NOMO-1 (cell line): Measurements from ENCODE around the gene PEX26.
"Not testable (repeated sequence)": the region's sequence is repeated elsewhere in the genome, so short reads cannot be mapped to it uniquely, and the experiment has no call there.

ENCODE experiments used
- DNase-seq, 2 experiments: peaks; one replicate each; lab custom pipeline; 2025; ENCODE audit not compliant: unreplicated experiment in 2 of 2; lab: John Stamatoyannopoulos, UW

Gene PEX26

GRCh38 chr22:18070556-18071306 is 7.1 kb upstream of the PEX26 start:
- no peak for DNase-seq

GRCh38 chr22:18071307-18071967 is 6.4 kb upstream of the PEX26 start:
- DNase-seq, result not testable (repeated sequence)

- no peak for DNase-seq
These were observed 5.9 kb upstream of the PEX26 start for GRCh38 chr22:18071968-18072310.

GRCh38 chr22:18073467-18073866 is 4.3 kb upstream of the PEX26 start:
- no peak for DNase-seq

- not testable (repeated sequence) for DNase-seq
These were observed 3.9 kb upstream of the PEX26 start for GRCh38 chr22:18073927-18074326.

- no peak for DNase-seq
These were observed 2.6 kb upstream of the PEX26 start for GRCh38 chr22:18075101-18075719.

- DNase-seq, result peak; percentile 52 to 66
These were observed 1.9 kb upstream of the PEX26 start for GRCh38 chr22:18075720-18076497.

GRCh38 chr22:18077087-18077638 is 627 bp upstream of the PEX26 start:
- DNase-seq, result no peak

GRCh38 chr22:18078329-18079041 is 695 bp downstream of the PEX26 start:
- DNase-seq, result peak in 1 of 2 experiments; percentile 28

- DNase-seq, result no peak
These were observed 2.0 kb downstream of the PEX26 start for GRCh38 chr22:18079706-18080233.

GRCh38 chr22:18081416-18081815 is 3.6 kb downstream of the PEX26 start:
- no peak for DNase-seq

GRCh38 chr22:18082467-18082866 is 4.7 kb downstream of the PEX26 start:
- DNase-seq, result no peak

GRCh38 chr22:18083406-18083805 is 5.6 kb downstream of the PEX26 start:
- DNase-seq, result no peak

- DNase-seq, result no peak
These were observed 7.4 kb downstream of the PEX26 start for GRCh38 chr22:18085188-18085587.

- DNase-seq, result no peak
These were observed 9.6 kb downstream of the PEX26 start for GRCh38 chr22:18087350-18087855.

- DNase-seq, result no peak
These were observed 11.2 kb downstream of the PEX26 start for GRCh38 chr22:18088825-18089568.

GRCh38 chr22:18090286-18090685 is 12.5 kb downstream of the PEX26 start:
- no peak for DNase-seq

GRCh38 chr22:18091478-18091877 is 13.7 kb downstream of the PEX26 start:
- no peak for DNase-seq

GRCh38 chr22:18091916-18092526 is 14.2 kb downstream of the PEX26 start:
- DNase-seq, result no peak
